RPMI7951 (cell line): Measurements from ENCODE around the gene ADAMTS7. TPM values are rescaled to one million over a fixed set of nuclear protein-coding genes. Genes with fewer than 3 reads are reported as not detected.
A peak's percentile ranks its signal among the peaks of the same experiment; 100 is the strongest.
"Not testable (repeated sequence)": the region's sequence is repeated elsewhere in the genome, so short reads cannot be mapped to it uniquely, and the experiment has no call there.

Experiments
- DNase-seq: peaks from one replicate; pipeline ENCODE4 v3.0.0-alpha.2; 2012; ENCODE audit warnings: low read depth
- total RNA-seq: library from RNA; depleted of rRNA; stranded (reverse); fragments of >200 nt; shearing (Covaris generic); gene quantifications from 2 replicates; pipeline ENCODE4 v1.2.3, GENCODE V29; 2014

Gene ADAMTS7
- total RNA-seq, 1 experiment from 2014 or later = 6.8 TPM

DNA sequence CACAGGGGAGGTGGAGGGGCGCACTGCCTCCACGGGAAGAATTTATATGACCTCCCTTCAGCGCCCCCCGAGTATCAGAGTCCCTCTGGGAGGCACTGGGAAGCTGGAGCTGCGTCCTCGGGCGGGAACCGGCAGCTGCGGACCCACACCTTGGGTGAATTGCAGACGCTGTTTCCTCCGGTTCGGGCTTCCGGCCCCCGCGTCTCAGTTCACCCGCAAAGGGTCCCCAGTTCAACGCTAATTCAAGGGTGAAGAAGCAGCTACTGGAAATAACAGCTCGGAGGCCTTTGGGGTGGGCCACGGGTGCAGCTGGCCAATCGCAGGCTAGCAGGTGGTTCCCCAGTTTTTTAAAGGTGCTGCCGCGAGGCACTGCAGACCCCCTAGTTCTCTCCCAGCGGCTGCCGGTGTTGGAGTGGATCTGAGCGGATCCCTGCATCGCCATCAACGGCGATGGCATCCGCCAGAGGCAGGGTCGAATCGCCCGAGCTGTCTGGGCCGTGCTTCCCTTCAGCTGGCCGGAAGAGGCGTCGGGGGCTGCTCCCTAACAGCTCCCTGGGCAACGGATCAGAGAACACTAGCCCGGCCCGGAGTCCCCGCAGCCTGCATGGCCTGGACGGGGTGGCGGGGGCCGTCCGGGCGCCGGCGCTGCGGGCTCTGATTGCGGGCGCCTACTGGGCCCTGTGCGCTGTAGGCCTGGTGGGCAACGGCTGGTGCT is 19.4 kb upstream of the ADAMTS7 start:
- no peak for DNase-seq

DNA sequence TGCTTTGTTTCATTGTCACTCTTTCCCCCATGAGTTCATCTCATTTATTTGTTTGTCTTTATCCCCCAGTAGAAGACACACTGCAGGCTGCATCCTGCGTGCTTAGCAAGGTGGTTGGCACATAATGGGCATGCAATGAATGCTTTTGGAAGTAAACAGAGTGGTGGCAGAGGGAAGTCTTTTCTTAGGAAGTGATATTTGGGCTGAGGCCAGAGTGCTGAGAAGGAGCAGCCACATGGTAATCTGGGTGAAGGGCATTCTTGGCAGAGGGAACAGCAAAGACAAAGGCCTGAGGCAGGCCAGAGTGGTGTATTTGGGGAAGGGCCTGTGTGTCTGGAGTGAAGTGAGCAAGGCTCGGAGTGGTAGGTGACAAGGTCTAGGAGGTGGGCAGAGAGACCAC is 17.7 kb upstream of the ADAMTS7 start:
- DNase-seq = no peak

DNA sequence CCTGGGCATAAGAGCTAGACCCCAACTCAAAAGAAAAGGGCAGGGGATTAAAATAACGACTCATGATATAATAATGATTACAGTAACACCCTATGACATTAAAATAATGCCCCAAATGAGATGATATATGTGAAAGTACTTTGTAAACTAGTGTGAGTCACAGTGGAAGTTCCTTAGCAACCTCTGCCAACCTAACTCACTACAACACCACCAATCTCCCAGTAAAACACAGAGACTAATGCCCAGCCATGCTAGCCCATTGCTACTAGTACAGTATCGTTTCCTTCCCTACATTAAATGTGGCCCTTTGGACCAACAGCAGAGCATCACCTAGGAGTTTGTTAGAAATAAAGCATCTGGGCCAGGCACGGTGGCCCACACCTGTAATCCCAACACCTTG is 11.2 kb upstream of the ADAMTS7 start:
- DNase-seq = no peak

DNA sequence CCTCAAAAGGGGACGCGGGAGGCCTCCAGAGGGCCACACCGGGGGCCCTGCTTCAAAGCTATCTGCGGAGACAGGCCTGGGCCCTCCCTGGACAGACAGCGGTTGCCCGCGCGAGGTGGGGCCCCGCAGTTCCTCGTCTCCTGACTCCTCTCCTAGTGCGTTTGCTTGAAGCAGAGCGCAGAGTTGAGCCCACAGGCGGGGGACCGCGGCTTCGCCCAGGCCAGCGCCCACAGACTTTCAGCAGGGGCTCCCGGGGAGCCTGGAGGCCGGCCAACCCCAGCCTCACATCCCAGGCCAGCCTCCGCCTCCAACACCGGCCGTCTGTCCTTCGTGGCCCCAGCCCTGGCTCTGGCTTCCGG is 540 bp upstream of the ADAMTS7 start:
- no peak for DNase-seq

DNA sequence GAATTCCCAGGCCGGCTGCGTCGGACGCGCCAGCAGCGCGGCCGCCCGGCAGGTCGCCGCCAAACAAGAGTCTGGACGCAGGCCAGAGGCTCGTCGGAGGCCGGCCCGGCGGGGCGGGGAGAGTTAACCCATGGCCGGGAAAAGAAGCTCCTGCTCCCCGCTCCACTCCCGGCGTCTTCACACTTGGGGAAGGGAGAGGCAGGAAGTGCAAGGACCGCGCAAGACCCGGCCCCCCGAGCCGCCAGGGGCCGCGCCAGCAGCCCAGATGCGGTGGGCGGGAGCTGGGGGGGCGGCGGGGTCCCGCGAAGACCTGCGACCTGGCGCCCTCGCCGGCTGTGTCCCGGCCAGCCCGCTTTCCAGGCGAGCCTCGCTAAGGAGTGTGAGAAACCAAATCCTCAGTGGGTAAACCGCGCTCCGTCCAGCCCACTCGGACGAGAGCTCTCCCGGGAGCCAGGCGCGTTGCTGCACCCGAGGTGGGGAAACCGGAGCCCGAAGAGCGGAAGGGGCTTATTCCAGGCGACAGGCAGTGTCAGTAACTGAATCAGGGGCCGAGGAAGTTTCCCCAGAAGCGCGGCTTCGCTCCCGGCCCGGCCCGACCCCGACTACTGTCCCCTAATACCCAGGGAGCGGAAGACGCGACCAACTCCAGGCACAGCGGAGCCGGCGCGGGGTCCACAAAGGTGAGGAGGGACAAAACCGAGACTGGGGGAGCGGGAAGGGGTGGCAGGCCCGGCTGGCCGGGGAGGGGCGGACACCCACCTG is 721 bp downstream of the ADAMTS7 start:
- peak; percentile 68 for DNase-seq

DNA sequence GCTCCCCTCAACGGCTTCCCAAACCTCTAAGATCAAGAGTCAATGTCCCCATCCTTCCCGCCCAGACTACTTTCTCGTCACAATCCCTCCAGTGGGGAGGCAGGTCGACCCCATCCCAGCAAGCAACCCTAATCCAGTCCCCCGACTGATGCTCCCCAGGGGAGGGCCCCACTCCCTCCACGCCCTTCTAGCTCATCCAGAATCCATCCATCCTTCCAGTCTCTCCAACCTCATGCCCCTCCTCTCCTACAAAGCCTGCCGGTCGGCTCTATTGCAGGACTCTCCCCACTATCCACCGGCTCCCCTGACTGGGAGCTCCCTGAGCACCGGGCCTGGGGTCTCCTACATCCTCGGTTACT is 1.3 kb downstream of the ADAMTS7 start:
- DNase-seq = no peak

DNA sequence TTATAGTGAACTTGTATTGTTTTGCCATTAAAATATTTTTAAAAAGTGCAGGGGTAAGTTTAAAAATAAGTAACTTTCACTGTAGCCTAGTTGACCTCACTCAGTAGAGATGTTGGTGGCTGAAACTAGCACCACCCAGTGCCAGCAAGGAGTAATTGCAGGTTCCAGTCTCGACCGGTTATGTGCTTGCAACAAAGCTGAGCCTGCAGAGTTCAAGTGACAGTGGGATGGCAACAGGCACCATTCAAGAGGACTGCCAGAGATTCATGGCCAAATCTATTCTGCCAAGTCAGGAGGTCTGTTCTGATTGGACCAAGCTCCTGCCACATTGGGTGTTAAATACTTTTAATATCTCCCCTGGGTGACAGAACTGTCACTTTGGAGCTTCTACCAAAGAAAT is 2.7 kb downstream of the ADAMTS7 start:
- DNase-seq = peak; percentile 64

DNA sequence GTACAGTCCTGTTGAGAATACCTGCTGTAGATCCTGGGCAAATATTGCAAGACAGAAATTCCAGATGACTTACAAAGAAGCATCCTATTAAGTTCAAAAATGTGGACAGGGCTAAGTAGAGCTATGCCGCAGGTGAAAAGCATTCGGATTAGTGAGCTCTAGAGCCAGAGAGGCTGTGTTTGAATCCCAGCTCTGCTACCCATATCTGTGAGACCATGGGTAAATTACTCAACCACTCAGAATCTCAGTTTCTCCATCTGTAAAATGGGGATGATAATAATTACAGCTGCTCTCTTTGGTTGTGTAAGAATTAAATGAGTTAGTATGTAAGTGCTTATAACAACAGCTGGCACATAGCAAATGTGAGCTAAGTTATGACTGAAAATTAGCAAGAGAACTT is 3.9 kb downstream of the ADAMTS7 start:
- no peak for DNase-seq

DNA sequence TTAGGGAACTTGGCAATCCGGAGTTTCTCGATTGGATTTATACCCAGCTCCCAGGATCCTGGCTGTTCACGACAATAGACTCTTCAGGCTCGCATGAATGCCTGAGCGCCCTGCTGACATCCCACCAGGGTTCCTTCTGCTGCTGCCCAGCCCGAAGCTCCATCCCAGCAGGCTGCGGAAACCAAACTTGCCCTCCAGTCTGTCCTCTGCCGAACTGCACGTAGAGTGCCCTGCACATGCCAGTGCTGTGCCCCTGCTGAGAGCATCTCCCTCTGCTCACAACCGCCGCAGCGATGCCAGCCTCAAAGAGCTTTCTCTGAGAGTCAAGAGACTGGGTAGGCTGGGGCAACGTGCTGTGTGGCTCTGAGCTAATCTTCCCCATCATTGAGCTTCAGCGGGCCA is 6.9 kb downstream of the ADAMTS7 start:
- DNase-seq = no peak

DNA sequence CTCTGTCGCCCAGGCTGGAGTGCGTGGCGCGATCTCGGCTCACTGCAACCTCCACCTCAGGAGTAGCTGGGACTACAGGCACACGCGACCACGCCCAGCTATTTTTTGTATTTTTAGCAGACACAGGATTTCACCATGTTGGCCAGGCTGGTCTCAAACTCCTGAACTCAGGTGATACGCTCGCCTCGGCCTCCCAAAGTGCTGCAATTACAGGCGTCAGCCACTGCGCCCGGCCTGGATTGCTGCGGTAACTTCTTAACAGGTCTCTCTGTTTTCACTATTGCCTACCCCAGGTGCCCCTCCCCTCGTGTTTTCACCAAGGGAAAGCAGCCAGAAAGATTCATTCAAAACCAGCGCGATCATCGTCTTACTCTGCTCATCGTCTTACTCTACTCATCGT is 10.5 kb downstream of the ADAMTS7 start:
- DNase-seq = no peak

DNA sequence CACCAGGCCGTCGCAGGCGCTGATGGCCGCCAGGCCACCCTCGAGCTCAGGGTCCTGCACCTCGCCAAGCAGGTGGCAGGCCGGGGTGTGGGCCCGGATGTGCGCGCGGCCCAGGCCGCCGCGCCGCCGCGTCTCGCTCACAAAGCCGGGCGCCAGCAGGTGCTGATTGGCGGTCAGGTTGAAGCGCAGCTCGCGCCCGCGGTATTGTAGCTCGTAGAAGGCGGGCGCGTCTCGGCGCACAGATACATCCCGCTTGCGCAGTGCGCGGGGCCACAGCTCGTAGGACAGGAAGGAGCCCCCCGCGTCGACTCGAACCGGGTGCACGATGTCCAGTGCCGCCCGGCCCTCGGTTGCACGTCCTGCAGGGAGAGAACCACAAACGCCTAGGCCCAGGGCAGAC is 11.1 kb downstream of the ADAMTS7 start:
- no peak for DNase-seq

DNA sequence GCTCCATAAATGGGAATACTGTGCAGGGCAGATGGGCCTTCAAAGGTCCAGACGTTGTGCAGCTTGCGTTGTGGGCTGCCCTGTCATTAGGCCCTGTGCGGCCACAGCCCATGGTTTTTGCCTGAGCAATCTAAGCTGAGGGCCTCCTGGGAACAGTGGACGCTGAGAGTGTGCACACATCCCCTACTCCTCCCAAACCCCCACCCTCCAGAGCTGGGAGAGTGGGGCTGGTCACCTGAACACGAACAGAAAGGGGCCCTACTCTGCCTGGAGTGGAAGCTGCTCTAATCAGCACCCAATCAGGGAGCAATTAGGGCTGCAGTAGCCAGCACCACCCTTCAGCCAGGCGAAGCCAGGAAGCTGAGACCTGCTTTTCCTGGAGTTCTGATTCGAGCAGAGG is 12.2 kb downstream of the ADAMTS7 start:
- not testable (repeated sequence) for DNase-seq

DNA sequence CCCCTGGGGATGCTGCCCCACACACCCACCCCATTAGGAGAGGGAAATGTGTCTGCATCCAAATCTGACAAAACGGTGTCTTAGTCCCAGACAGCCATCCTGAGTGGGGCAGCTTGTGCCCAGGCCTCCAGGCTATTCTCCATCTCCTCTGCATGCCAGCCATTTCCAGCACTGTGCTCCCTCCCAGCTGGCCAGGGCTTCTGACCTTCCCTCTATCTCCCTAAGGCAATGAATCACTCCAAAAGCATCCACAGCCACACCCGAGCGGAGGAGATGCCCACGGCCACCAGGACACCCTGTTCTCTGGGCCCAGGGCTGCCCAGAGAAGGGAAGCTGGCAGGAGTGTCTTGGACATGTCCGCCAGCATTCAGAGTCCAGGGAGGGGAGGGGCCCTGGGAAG is 12.9 kb downstream of the ADAMTS7 start:
- peak; percentile 92 for DNase-seq

DNA sequence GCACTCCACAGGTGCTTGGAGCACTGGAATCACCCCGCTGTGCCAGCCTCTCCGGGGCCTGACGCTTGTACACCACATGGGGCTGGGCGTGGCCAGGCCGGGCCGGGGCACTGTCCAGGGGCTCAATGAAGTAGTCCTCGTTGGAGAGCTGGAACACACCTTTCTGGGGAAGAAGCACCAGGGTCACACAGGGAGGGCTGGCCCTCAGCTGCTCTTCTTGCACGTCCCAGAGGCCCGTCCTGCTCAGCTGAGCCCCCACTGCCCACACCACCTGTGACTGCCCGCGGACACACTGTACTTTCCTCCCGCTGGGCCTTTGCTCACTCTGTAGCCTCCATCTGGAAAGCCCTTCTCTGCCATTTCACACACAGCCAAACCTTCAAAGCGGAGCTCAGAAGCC is 13.3 kb downstream of the ADAMTS7 start:
- DNase-seq = no peak

DNA sequence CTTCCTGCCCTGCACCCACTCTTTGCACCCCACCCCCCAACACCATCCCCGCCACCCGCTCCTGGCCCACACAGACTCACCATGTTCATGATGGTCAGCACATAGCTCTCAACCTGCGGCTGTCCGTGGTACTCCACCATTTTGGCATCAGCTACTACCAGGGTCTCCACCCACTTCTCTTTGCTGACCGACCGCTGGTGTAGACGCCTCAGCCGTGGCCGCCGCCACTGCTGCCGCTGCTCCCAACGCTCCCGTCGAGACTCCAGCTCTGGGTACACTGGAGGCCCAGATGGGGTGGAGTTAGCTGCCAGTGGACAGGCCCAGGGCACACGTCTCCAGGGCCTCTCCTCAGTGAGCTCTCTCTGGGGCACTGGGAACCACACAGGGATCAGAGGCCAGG is 14.8 kb downstream of the ADAMTS7 start:
- DNase-seq = no peak

DNA sequence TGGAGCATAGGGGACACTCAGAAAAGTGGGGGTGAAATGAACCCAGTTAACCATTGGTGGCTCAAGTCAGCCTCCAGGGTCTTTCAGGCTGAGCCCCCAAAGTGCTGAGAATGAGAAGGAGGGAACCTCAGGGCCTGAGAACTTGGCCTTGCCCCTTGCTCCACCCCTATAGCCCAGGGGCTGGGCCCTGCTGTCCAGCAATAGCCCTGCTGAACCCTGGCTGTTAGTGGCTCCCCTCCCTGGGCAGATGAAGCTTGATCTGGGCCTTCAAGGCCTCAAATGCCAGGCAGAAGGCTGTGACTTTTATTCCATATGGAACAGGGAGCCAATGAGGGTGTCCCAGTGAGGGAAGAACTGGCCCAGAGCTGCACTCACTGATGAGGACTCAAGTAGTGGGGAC is 16.2 kb downstream of the ADAMTS7 start:
- no peak for DNase-seq

DNA sequence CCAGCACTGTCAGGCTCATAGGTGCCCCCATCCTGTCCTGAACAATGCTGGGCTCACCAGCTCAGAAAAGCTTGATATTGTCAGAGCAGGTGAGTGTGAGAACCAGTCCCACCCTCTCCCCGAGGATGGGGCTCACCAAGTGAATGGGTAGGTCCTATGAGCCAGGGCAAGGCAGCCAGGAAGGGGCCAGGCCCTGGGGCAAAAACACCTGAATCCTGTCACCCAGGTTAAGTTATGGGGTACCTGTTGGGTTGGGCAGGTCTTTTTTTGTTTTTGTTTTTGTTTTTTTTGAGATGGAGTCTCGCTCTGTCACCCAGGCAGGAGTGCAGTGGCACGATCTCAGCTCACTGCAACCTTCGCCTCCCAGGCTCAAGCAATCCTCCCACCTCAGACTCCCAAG is 16.8 kb downstream of the ADAMTS7 start:
- DNase-seq = not testable (repeated sequence)

DNA sequence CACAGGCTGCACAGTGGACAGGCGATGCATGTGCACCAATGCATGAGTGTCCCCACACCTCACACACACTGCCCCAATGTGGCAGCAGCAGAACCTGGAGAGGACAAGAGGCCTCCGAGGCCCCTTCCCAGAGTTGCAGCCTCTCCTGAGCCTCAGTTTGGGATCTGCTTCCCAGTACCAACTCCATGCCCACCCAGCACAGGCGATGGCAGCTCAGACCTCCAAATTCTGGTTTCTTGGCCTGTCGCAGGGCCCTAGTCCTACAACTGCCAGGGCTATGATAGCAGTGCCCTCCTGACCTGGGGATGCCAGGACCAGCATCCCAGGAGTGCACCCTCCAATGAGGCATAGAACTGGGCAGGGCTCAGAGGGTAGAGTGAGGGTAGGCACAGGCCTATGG is 19.9 kb downstream of the ADAMTS7 start:
- DNase-seq = no peak

DNA sequence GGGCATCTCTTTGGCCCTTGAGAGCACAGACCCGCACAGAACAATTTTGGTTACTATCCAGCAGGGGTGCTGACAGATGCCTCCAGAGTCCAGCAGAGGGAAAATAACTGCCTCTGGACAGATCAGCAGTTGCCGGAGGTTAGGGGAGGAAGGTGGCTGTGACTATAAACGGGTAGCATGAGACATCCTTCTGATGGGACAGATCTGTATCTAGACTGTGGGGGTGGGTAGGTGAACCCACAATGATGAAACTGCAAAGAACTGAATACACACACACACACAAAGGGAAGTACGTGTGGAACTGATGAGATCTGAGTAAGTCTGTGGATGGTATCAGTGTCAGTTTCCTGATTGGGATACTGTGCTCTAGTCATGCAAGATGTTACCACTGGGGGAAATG is 21.2 kb downstream of the ADAMTS7 start:
- no peak for DNase-seq

DNA sequence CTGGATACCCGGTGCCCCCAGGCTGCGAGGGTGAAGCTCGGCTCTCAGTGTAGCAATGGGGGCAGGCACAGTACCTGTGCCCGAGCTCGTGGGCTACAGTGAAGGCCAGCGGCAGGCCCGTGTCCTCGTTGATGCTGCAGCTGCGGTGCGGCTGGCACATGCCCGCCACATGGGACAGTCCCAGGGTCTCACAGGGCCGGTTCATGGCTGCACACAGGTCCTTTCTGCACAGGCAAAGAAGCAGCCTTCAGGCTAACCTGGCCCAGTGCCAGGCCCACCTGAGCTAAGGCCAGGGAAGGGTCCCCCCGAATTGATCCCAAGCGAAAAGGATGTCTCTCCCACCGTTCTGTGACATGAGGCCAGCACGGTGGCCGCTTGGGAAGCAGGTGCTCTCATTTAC is 21.6 kb downstream of the ADAMTS7 start:
- no peak for DNase-seq

DNA sequence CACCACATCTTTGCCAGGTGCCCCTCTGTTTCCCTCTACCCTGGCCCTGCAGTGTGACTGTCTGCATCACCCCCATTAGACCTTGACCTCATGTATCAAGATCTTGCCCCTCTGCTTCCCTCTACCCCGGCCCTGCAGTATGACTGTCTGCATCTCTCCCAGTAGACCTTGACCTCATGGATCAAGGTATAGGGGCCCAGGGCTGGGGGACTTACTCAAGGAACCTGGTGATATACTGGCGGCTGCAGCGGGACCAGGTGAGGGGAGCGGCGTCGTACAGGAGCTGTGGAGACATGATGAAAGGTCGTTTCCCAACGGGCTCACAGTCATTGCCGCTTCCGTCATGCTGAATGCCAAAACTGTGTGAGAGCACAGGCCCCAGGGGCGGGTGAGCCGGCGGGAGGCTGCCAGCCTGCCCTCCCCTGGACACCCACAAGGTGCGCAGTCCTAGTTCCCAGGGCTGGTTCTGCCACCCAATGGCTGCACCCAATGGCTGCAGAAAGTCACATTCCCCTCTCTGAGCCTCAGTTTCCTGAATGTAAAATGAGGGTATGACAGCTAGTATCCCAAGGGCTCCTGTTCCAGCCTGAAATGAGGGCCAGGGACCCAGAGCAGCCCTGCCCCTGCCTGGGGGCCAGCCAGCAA is 23.1 kb downstream of the ADAMTS7 start:
- DNase-seq = no peak

DNA sequence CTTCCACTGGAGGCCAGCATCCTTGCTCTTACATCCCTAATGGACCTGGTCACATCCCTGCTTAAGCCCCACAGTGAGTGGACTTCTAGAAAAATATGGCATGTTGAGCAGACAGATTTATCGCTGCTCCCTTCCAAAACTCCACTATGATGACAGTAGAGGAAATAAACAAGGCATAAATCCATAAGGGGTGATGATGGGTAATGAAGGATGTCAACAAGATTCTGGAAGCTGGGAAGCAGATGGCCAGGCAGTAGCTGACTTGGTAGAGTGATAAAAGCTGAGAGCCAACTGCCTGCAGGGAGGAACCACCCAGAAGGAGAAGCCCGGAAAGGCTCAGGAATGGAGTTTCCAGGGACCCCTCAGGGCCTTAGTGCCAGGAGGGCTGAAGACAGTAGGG is 28.9 kb downstream of the ADAMTS7 start:
- DNase-seq = not testable (repeated sequence)

DNA sequence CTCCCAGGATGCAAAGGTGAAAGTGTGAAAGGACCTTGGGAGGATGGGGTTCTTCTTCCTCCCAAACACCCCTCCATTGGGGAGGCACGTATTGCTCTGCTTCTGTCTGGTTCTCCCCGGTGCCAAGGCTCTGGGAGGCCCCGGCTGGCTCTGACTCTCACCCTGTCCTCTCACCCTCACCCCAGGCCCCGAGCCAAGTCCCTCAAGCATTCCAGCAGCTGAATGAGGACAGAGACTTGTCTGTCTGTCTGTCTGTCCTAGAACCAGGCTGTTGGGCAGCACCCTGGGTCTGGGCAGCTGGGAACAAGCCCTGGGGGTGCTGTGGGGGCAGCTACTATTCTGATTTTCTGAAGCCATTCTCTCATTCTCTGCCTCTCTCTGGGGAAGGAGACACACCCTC is 29.9 kb downstream of the ADAMTS7 start:
- not testable (repeated sequence) for DNase-seq
